D721Med (cell line): Measurements from ENCODE around the gene BMPR1A.

Experiments used
- DNase-seq: peaks from one replicate; pipeline ENCODE4 v3.0.0; 2011; ENCODE audit warnings: low spot score; ENCODE audit not compliant: insufficient read length
- FAIRE-seq: peaks from 2 replicates; lab custom pipeline; 2011; peaks lifted over from hg19 to GRCh38; lab: Jason Lieb, UNC
- TF ChIP-seq, protein P1 (sequence below): IDR thresholded peaks from 2 replicates; pipeline ENCODE4 v1.5.1; 2012; ENCODE audit warnings: mild to moderate bottlenecking, control low read depth; ENCODE audit not compliant: insufficient read depth; ENCODE audit errors: missing control alignments

Gene BMPR1A

DNA sequence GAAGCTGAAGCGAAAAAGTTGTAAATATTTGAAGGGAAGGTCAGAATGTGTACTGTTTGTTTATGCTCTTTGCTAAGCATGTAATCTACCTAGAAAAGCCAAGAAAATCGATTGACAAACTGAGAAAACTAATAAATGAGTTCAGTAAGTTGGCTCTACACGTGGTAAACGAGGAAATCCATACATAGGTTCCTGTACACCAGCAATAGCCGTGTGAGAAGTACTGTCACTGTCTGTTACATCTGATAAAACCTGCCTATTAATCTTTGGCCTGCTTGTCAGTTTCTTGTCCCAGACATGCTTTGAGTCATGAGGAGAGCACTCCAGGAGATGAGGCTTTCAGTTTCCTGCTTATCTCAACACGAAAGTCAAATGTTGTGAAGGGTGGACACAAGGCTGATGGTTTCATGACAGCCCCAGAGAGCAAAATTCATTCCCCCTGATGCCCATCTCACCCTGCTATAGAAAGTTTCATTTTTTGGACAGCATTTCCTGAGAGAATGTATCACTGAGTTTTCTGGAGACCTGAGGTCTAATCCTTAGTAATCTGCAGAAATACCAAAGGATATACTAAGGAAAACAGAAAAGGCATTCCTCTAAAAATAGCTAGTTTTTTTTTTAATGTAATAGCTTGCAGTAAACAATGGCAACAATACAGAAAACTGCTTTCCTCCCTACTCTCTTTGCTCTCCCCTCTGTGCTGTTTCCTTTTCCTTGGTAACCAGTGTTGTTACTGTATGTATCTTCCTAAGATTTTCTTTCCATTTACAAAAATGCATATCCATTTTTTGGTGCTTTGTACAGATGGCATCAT, 18.8 kb downstream of the BMPR1A start:
- DNase-seq (no peak), FAIRE-seq (no peak)
- TF ChIP-seq, protein P1, sequence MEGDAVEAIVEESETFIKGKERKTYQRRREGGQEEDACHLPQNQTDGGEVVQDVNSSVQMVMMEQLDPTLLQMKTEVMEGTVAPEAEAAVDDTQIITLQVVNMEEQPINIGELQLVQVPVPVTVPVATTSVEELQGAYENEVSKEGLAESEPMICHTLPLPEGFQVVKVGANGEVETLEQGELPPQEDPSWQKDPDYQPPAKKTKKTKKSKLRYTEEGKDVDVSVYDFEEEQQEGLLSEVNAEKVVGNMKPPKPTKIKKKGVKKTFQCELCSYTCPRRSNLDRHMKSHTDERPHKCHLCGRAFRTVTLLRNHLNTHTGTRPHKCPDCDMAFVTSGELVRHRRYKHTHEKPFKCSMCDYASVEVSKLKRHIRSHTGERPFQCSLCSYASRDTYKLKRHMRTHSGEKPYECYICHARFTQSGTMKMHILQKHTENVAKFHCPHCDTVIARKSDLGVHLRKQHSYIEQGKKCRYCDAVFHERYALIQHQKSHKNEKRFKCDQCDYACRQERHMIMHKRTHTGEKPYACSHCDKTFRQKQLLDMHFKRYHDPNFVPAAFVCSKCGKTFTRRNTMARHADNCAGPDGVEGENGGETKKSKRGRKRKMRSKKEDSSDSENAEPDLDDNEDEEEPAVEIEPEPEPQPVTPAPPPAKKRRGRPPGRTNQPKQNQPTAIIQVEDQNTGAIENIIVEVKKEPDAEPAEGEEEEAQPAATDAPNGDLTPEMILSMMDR, result no peak

DNA sequence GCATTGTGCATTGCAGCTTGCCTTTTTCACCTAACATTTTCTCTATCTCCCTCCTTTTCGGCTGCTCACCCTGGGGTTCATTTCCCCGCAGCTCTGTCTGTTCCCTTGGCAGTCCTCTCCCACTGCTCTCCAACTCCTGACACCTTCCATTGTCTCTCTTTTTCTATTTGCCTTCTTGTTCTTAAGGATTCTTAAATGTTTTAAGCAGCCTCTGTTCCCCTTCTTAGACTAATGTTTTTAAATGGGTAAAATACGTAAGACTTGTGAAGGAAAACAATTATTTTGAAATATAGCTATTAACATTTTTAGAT, 19.4 kb downstream of the BMPR1A start:
- DNase-seq, result no peak
- TF ChIP-seq, protein P1, result no peak
- FAIRE-seq, result no peak

DNA sequence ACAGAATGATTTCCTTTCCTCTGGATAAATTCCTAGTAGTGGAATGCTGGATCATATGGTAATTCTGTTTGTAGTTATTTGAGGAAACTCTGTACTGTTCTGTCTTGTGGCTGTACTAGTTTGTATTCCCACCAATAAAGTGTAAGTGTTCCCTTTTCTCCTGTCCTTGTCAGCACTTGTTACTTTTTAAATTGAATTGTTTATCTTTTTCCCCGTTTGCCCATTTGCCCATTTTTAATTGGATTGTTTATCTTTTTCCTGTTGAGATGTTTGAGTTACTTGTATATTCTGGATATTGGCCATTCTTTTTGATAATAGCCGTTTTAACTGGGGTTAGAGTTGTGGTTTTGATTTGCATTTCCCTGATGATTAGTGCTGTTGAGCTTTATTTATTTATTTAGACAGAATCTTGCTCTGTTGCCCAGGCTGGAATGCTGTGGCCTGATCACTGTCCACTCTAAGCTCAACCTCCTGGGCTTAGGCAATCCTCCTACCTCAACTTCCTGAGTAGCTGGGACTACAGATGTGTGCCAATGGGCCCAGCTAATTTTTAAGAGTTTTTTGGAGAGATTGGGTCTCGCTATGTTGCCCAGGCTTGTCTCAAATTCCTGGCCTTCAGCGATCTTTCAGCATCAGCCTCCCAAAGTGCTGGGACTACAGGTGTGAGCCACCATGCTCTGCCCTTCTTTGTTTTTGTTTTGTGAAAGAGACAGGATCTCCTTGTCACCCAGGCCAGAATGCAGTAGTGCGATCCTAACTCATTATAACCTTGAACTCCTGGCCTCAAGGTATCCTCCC, 23.0 kb downstream of the BMPR1A start:
- TF ChIP-seq, protein P1, result no peak
- no peak for FAIRE-seq
- no peak for DNase-seq

DNA sequence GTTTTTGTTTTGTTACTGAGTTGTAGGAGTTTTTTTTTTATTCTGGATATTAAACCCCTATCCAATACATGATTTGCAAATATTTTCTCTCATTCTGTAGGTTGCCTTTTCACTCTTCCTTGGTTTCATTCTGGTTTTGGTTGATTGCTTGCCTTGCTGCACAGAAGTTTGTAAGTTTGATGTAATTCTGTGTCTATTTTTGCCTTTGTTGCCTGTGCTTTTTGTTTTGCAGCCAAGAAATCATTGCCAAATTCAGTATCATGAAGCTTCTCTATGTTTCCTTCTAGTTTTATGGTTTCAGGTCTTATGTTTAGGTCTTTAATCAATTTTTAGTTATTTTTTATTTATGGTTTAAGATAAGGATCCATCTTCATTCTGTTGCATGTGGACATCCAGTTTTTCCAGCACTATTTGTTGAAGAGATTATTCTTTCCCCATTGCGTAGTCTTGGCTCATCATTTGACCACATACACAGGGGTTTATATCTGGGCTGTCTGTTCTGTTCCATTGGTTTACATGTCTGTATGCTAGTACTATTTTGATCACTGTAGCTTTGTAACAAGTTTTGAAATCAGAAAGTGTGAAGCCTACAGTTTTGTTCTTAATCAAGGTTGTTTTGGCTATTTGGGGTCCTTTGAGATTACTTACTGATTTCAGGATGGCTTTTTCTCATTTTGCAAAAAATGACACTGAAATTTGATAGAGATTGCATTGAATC, 26.4 kb downstream of the BMPR1A start:
- DNase-seq (no peak), FAIRE-seq (no peak)
- TF ChIP-seq, protein P1, result no peak

DNA sequence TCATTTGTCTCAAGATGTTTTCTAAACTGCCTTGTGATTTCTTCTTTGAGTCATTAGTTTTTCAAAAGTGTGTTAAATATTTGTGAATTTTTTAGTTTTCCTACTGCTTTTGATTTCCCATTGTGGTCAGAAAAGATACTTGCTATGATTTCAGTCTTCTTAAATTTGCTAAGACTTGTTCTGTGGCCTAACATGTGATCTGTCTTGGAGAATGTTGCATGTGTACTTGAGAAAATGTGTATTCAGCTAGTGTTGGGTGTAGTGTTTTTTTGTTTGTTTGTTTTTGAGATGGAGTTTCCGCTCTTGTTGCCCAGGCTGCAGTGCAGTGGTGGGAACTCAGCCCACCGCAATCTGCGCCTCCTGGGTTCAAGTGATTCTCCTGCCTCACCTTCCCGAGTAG, 28.6 kb downstream of the BMPR1A start:
- TF ChIP-seq, protein P1, result no peak
- FAIRE-seq, result no peak
- DNase-seq, result no peak

DNA sequence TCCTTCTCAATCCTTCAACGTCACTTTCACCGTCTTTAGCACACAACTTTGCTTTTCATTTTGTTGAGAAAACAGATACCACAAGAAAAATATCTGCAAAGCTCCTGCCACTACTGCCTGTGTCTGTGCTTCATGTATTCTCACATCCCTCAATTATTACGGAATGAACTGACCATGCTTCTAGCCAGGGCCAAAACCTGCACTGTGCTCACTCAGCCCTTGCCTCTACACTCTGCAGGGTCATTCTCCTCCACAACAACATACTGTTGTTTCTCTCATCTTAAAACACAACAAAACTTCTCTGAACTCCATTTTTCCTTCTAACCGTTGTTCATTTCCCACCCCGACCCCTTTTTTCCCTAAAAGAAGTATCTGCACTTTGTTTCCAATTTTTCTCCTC, 29.5 kb downstream of the BMPR1A start:
- DNase-seq, result no peak
- FAIRE-seq, result no peak
- TF ChIP-seq, protein P1, result no peak
